GM12891 (cell line): ENCODE data around the gene TNFRSF8.

Source experiments
- DNase-seq: peaks from one replicate; pipeline ENCODE4 v3.0.0; 2011; ENCODE audit warnings: low spot score; ENCODE audit not compliant: insufficient read length
- FAIRE-seq: peaks from 2 replicates; lab custom pipeline; 2011; peaks lifted over from hg19 to GRCh38; lab: Jason Lieb, UNC
- PAX5 ChIP-seq: IDR thresholded peaks from 2 replicates; pipeline ENCODE4 v1.6.1; 2011; ENCODE audit warnings: low read length, moderate library complexity, mild to moderate bottlenecking; ENCODE audit not compliant: insufficient read depth, severe bottlenecking
- POLR2A ChIP-seq: IDR thresholded peaks from 2 replicates; pipeline ENCODE4 v1.6.1; 2011; ENCODE audit warnings: low read depth, low read length, control low read depth
- POLR2AphosphoS5 ChIP-seq: IDR thresholded peaks from 2 replicates; pipeline ENCODE4 v1.6.1; 2011; ENCODE audit warnings: low read depth, low read length, control low read depth
- POU2F2 ChIP-seq: IDR thresholded peaks from 2 replicates; pipeline ENCODE4 v1.6.1; 2011; ENCODE audit warnings: low read depth, mild to moderate bottlenecking, control low read depth, low read length, moderate library complexity
- SPI1 ChIP-seq: IDR thresholded peaks from 2 replicates; pipeline ENCODE4 v1.6.1; 2011; ENCODE audit warnings: low read depth, low read length, control low read depth
- TAF1 ChIP-seq: IDR thresholded peaks from 2 replicates; pipeline ENCODE4 v1.6.1; 2011; ENCODE audit warnings: low read depth, low read length, control low read depth

TNFRSF8 gene

DNA sequence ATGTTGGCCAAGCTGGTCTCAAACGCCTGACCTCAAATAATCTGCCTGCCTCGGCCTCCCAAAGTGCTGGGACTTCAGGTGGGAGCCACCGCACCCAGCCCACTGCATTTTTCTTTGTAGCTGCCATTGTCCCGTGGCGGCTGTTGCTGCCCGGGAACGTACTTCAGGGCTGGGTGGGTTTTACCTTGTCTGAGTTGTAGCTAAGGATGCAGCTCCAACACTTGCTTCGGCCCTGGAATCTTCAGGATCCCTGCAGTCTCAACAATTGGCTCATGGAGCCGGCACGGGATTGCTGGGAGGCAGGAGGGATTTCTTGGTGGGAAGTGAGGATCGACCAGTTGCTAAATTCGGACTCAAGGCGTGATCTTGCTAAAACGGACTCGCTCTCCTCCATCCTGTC, 10.7 kb downstream of the TNFRSF8 start:
- TF ChIP-seq TAF1 (no peak), POLR2A (no peak), SPI1 (no peak)
- no peak for FAIRE-seq
- DNase-seq: no peak

DNA sequence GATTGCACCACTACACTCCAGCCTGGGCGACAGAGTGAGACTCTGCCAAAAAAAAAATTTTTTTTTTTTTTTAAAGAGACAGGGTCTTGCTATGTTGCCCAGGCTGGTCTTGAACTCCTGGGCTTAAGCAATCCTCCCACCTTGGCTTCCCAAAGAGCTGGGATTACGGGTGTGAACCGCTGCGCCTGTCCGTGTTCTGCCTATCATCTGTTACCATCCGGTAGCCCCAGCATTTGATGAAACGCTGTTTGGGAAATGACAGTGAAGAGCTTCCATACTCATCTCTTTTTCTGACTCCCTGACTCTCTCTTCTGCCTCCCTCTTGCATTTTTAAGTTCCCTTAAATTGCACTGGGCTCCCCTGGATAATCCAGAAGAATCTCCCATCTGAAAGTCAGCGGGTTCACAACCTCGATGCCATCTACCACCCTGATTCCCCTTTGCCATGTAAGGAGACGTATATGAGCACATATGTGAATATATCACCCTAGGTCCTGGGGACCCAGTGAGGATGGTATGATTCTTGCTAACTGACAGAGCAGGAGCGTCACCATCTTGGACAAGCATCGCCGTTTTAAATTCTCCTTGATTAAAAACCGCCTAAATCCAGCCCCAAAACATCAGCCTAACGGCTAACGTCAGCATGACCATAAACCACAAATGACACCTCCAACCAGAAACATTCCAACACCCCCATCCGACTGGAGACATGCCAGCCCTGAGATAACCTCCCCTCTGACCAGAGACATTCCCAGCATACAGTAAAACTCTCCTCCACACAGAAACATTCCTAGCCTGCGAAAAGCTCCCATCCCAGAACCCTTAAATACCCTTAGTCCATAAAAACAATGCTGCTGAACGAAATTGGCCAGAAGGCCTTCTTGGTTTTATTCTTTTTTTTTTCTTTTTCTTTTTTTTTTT, 12.4 kb downstream of the TNFRSF8 start:
- FAIRE-seq (no peak), DNase-seq (no peak)
- no peak for TF ChIP-seq TAF1
- no peak for TF ChIP-seq SPI1
- TF ChIP-seq POLR2AphosphoS5: no peak
- no peak for TF ChIP-seq PAX5
- TF ChIP-seq POU2F2: no peak
- no peak for TF ChIP-seq POLR2A

DNA sequence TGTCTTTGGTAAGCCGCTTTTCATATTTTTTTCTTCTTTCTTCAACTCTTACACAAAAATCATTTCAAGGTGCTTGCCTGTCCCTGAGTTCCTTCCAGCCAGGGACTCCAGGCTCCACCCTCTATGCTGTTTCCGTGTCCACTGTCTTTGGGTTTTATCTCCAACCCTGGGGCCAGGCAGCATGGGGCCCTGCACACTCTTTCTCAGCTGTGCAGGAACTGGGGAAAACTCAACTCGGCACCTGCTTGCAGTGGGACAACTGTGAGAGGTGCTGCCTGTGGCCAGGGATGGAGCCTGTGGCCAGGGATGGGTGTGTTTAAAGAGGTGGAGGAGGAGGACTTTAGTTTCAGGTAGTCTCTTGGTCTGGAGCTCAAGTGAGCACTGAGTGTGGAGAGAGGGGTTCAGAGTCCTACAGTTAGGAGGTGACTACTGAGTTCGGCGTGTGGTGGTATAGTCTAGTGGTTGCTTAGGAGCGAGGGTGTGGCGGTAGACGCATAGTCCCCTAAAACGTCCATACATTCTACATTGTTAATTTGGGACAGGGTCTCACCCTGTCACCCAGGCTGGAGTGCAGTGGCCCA, 13.4 kb downstream of the TNFRSF8 start:
- TF ChIP-seq POU2F2 (no peak), PAX5 (no peak), POLR2AphosphoS5 (no peak), SPI1 (no peak), TAF1 (no peak), POLR2A (no peak)
- FAIRE-seq (peak; percentile 51), DNase-seq (no peak)

DNA sequence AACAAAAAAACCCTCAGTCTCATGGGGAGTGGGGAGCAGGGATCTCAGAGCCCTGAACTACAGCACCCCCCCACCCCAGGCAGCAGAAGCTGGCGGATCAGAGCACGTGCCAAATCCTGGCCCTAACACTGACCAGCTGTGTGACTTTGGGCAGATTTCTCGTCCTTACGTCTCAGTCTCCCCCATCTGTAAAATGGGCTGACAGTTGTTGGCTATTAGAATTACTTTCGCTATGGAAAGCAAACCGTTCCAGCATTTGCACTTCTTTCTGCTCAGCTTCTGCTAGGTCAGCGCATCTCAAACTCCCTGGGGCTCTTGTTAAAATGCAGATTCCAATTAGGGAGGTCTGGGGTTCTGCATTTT, 15.5 kb downstream of the TNFRSF8 start:
- DNase-seq (no peak), FAIRE-seq (no peak)
- TF ChIP-seq TAF1 (no peak), PAX5 (no peak), POLR2AphosphoS5 (no peak), POU2F2 (no peak), SPI1 (no peak), POLR2A (no peak)

DNA sequence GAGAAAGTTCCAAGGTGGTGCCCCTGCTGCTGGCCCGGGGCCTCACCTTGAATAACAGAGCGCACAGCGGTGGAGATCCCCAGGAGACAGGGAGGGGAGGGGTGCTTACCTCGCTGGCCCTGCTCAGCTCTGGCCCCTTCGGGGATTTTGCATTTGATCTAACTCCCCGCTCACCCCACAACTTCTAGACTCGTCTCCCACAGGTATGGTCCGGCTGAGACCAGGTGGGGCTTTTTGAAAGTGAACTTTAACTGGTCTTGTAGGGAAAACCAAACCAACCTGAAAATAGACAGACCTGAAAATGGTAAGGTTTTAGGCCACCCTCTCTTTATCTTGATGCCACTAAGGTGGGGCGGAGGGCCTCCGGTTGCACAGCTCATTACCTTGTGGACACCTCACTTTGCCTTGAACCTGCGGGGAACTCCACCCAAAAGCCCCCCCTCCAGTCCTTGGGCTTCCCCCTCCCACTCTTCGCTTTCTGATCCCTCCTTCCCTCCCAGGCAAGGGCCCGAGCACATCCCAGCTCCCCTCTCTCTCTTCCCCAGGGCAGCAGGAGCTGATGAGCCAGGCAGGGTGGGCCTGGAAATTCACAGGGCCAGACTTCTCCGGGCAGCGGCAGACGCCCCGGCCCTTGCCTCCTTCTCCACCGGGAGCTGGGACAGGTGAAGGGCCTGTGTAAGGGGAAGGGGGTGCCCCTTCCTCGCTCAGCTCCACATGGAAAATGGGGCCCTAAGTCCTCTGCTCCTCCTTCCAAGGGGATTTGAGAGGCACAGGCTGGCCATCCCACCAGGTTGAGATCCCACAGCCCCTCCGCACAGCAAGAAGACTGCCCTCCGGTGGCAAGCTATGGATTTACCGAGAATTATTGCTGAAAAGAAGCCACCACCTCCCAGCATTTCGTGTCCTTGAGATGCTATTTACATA, 16.1 kb downstream of the TNFRSF8 start:
- FAIRE-seq (peak; percentile 96), DNase-seq (peak; percentile 64)
- TF ChIP-seq POU2F2 (peak; percentile 22; the same call in 1 of the 2 replicates), POLR2AphosphoS5 (peak; percentile 45; the same call in 1 of the 2 replicates), POLR2A (peak; percentile 38; the same call in 1 of the 2 replicates), TAF1 (no peak), SPI1 (peak; percentile 14; the same call in 1 of the 2 replicates), PAX5 (peak; percentile 2)

DNA sequence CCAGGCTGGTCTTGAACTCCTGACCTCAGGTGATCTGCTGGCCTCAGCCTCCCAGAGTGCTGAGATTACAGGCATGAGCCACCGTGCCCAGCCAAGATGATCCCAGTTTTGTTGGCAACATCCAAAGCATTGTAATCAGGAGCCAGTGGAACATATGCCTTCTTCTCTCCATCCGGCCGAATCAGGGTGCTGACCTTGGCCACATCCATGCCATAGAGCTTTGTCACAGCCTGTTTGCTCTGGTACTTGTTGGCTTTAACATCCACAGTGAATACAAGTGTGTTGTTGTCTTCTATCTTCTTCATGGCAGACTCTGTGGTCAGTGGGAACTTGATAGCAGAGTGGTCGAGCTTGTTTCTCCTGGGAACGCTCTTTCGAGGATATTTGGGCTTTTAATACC, 17.1 kb downstream of the TNFRSF8 start:
- TF ChIP-seq POU2F2 (no peak), PAX5 (no peak), POLR2AphosphoS5 (no peak), TAF1 (no peak), POLR2A (no peak), SPI1 (no peak)
- FAIRE-seq (peak; percentile 38), DNase-seq (no peak)

DNA sequence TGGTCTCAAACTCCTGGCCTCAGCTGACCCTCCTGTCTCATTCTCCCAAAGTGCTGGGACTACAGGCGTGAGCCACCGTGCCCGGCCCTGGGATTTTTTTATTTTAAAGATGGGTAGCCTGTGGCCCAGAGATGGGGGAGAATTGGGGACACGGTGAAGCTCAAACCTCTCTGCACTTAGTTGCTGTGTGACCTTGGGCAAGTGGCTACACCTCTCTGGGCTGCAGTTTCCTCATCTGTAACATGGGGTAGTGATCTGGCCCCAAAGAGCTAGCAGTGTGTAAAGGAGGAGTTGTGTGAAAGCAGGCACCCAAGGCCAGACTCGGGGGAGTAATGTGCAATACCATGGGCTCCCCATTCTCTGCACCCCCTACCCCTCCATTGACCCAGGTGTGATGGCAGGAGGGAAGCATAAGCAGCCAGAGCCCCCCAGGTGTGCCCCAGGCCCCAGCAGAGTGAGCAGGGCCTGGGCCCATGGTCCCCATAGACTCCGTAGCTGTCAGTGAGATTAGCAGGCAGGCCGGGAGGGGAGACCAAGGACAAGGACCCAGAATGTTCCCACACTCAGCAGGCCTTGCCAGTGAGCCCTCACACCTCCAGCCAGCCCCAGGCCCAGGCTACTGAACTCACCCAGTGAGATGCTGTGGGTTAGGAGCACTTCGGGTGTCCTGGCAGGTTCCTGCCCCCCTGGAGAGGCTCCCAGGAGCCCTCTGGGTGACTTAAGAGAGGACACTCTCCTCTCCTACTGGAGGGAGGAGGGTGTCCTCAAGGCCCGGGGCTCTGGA, 17.9 kb downstream of the TNFRSF8 start:
- FAIRE-seq: peak; percentile 33
- DNase-seq: no peak
- TF ChIP-seq TAF1: no peak
- no peak for TF ChIP-seq POLR2A
- no peak for TF ChIP-seq SPI1
- TF ChIP-seq PAX5: no peak
- no peak for TF ChIP-seq POLR2AphosphoS5
- no peak for TF ChIP-seq POU2F2
